KMS-11 (cell line): ENCODE data around the gene KLHL34.

ENCODE experiments used
- H2AFZ ChIP-seq: fragments of 200-600 bp; sonication (generic); 2 replicates; pipeline ENCODE4 v1.6.1; 2016; ENCODE audit warnings: antibody characterized with exemption, mixed run types, low read depth
- H3K27ac ChIP-seq: fragments of 200-600 bp; sonication (generic); 2 replicates; pipeline ENCODE4 v1.6.1; 2016; ENCODE audit warnings: mild to moderate bottlenecking, mixed run types
- H3K27me3 ChIP-seq: fragments of 200-600 bp; sonication (generic); 2 replicates; pipeline ENCODE4 v1.6.1; 2017; ENCODE audit warnings: mild to moderate bottlenecking, low read depth, mixed run types, moderate library complexity; ENCODE audit not compliant: insufficient read depth
- H3K36me3 ChIP-seq: fragments of 200-600 bp; sonication (generic); 2 replicates; pipeline ENCODE4 v1.6.1; 2017; ENCODE audit warnings: mild to moderate bottlenecking, mixed run types; ENCODE audit not compliant: insufficient read depth
- H3K4me1 ChIP-seq: fragments of 200-600 bp; sonication (generic); 2 replicates; pipeline ENCODE4 v1.6.1; 2016; ENCODE audit warnings: mild to moderate bottlenecking, low read depth, mixed run types; ENCODE audit not compliant: poor library complexity, severe bottlenecking
- H3K4me2 ChIP-seq: fragments of 200-600 bp; sonication (generic); 2 replicates; pipeline ENCODE4 v1.7.0; 2016; ENCODE audit warnings: mild to moderate bottlenecking, mixed run types
- H3K4me3 ChIP-seq: fragments of 200-600 bp; sonication (generic); IDR thresholded peaks from 2 replicates; pipeline ENCODE4 v1.6.1; 2017; ENCODE audit warnings: low read depth, low read length, mixed read lengths; ENCODE audit not compliant: insufficient read depth
- H3K79me2 ChIP-seq: fragments of 200-600 bp; sonication (generic); 2 replicates; pipeline ENCODE4 v1.6.1; 2016; ENCODE audit warnings: low read depth, mixed run types; ENCODE audit not compliant: insufficient read depth
- H3K9ac ChIP-seq: fragments of 200-600 bp; sonication (generic); 2 replicates; pipeline ENCODE4 v1.6.1; 2016; ENCODE audit warnings: mild to moderate bottlenecking, mixed run types
- H4K20me1 ChIP-seq: fragments of 200-600 bp; sonication (generic); 2 replicates; pipeline ENCODE4 v1.6.1; 2016; ENCODE audit warnings: mild to moderate bottlenecking, mixed run types; ENCODE audit not compliant: insufficient read depth
- TF ChIP-seq, protein P1 (sequence below): fragments of 200-600 bp; sonication (generic); conservative IDR thresholded peaks from 2 replicates; pipeline ENCODE4 v1.6.1; 2017; ENCODE audit warnings: low read depth, mild to moderate bottlenecking, antibody characterized with exemption, low read length, moderate library complexity, mixed read lengths

KLHL34 gene

DNA sequence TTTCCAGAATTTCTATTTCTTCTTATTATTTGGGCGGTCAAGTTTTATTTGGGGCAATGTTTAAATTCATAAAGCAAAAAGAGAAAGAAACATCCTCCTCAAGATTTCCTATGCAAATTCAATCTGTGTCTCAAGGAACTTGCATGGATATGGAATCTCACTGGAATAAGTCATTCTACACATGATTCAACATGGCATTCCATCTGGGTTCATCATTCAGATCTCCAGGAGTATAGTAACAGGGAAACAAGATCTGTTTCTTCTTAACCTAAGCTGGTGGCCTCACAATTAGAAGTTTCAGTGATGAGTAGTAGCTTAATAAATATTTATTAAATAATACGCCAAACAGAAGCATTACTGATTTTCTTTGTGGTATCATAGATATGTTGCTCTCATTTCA is 19.8 kb downstream of the KLHL34 start:
- no peak overlapping the region for H3K4me2 ChIP-seq
- no peaks in the 10 kb centered on the region for H3K4me1 ChIP-seq
- no peak overlapping the region for H3K4me3 ChIP-seq
- H3K79me2 ChIP-seq = no peaks in the 10 kb centered on the region
- H4K20me1 ChIP-seq = no peaks in the 10 kb centered on the region
- no peaks in the 10 kb centered on the region for H3K36me3 ChIP-seq
- H3K27me3 ChIP-seq = no peaks in the 10 kb centered on the region
- no peak overlapping the region for H3K27ac ChIP-seq
- TF ChIP-seq, protein P1, sequence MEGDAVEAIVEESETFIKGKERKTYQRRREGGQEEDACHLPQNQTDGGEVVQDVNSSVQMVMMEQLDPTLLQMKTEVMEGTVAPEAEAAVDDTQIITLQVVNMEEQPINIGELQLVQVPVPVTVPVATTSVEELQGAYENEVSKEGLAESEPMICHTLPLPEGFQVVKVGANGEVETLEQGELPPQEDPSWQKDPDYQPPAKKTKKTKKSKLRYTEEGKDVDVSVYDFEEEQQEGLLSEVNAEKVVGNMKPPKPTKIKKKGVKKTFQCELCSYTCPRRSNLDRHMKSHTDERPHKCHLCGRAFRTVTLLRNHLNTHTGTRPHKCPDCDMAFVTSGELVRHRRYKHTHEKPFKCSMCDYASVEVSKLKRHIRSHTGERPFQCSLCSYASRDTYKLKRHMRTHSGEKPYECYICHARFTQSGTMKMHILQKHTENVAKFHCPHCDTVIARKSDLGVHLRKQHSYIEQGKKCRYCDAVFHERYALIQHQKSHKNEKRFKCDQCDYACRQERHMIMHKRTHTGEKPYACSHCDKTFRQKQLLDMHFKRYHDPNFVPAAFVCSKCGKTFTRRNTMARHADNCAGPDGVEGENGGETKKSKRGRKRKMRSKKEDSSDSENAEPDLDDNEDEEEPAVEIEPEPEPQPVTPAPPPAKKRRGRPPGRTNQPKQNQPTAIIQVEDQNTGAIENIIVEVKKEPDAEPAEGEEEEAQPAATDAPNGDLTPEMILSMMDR = no peak
- no peak overlapping the region for H3K9ac ChIP-seq
- no peak overlapping the region for H2AFZ ChIP-seq

DNA sequence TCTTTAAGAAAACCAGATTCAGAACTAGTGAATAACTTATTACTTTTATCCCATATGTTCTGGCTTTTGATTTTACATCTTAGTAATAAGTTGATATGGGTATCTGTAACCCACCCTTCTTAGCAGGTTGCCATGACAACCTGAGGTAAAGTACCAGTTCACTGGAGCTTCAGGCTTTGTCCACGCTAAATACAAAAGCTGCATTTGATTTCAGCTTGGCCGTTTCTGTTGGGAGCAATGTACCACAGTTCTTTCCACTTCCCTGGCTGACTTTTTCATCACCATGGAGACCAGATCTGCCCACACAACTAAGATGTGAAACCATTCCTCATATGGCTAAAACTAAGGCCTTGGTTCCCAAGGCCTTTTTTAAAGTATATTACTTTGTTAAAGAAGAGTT is 26.1 kb downstream of the KLHL34 start:
- H3K4me3 ChIP-seq = no peak overlapping the region
- H2AFZ ChIP-seq = no peak overlapping the region
- H3K9ac ChIP-seq = no peak overlapping the region
- no peaks in the 10 kb centered on the region for H3K79me2 ChIP-seq
- no peak overlapping the region for H3K27ac ChIP-seq
- H3K4me2 ChIP-seq = no peak overlapping the region
- H3K36me3 ChIP-seq = no peaks in the 10 kb centered on the region
- no peaks in the 10 kb centered on the region for H4K20me1 ChIP-seq
- H3K4me1 ChIP-seq = no peaks in the 10 kb centered on the region
- no peaks in the 10 kb centered on the region for H3K27me3 ChIP-seq
- TF ChIP-seq, protein P1 = no peak

DNA sequence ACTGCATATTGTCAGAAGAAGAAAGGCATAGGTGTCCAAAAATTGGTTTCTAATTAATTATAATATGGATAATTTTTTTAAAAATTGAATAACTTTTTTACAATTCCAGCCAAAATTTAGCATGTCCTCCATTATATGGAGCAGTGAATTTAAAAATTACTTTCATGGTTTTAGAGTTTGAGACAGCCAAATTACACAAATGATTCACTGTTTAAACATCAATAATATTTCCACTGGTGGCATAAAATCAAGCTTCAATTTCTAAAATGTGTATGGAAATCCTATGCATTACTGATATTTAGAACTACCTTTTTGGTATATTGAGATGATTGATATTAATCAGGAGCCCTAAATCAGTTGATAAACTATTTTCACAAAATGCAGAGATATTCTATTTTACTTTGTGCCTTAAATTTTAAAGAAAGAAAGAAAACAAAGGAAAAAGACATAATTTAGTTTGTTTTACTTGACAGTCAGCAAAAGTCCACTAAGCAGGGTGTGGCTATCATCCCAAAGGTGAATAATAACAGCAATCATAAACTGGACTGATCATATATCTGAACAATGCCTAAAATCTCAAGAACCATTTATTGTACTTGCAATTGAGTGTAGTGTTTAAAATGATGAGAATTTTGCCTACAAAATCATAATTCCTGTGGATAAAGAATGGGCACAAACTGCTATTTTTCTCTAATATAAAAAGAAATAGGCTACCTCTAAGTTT is 34.2 kb downstream of the KLHL34 start:
- TF ChIP-seq, protein P1 = no peak
- no peaks in the 10 kb centered on the region for H3K36me3 ChIP-seq
- no peak overlapping the region for H3K27ac ChIP-seq

DNA sequence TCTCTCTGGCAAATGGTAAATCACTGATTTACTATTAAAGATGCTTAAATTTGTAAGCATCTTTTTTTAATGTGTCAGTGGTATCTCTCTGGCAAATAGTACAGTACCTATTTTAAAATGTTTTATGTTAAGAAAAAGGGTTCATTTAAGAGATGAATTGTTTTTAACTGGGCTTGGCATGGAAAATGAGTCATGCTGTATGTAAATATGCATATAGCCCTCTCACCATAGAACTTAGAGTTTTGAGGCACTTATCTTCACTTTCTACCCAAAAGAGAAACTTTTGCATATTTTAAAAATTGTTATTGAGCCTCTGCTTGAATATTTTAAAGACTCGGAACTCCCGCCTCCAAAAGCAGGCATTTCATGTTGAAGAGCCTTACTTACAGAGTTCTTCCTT is 37.9 kb downstream of the KLHL34 start:
- TF ChIP-seq, protein P1 = no peak
- Histone ChIP-seq H2AFZ (no peak overlapping the region), H3K27ac (no peak overlapping the region), H4K20me1 (no peaks in the 10 kb centered on the region), H3K27me3 (no peaks in the 10 kb centered on the region), H3K4me3 (no peak overlapping the region), H3K9ac (no peak overlapping the region), H3K4me1 (no peaks in the 10 kb centered on the region), H3K79me2 (no peaks in the 10 kb centered on the region), H3K4me2 (no peak overlapping the region), H3K36me3 (no peaks in the 10 kb centered on the region)

More for the DNA sequence above, 34.2 kb downstream of the KLHL34 start:
- Histone ChIP-seq H3K4me3 (no peak overlapping the region), H3K27me3 (no peaks in the 10 kb centered on the region), H2AFZ (no peak overlapping the region), H3K4me1 (no peaks in the 10 kb centered on the region), H3K4me2 (no peak overlapping the region), H4K20me1 (no peaks in the 10 kb centered on the region), H3K9ac (no peak overlapping the region), H3K79me2 (no peaks in the 10 kb centered on the region)
